ENCODE measurements around the gene GPD1. TPM values are rescaled to one million over a fixed set of nuclear protein-coding genes. Genes with fewer than 3 reads are reported as not detected.

Gene GPD1
- total RNA-seq, 1 donor from 2014 or later = 65.3 TPM

GRCh38 chr12:50121641-50122040 is 17.8 kb downstream of the GPD1 start:
- TF ChIP-seq POLR2AphosphoS5 (IDR thresholded peaks at IDR 0.05; ENCODE audit: insufficient read depth in 1 of 2, low read depth in 1 of 2) (no peak), CTCF (IDR thresholded peaks at IDR 0.05) (no peak), POLR2A (IDR thresholded peaks at IDR 0.05) (no peak)
- H3K4me1 ChIP-seq = peaks cover 31% of the 10 kb centered on the region
- H3K4me3 ChIP-seq = no peak overlapping the region
- H3K27me3 ChIP-seq = no peaks in the 10 kb centered on the region
- no peak overlapping the region for H3K27ac ChIP-seq
- H3K9me3 ChIP-seq = no peaks in the 10 kb centered on the region
- no peak for DNase-seq (ENCODE audit: extremely low spot score in 2 of 2)
- H3K36me3 ChIP-seq = peaks cover 0 to 12% of the 10 kb centered on the region in 2 donors
- intact Hi-C loops (cut with DNase I) = no loop called here

GRCh38 chr12:50123203-50123602 is 19.4 kb downstream of the GPD1 start:
- Histone ChIP-seq H3K4me3 (no peak overlapping the region), H3K4me1 (peaks cover 23% of the 10 kb centered on the region), H3K27ac (no peak overlapping the region), H3K27me3 (no peaks in the 10 kb centered on the region), H3K9me3 (no peaks in the 10 kb centered on the region), H3K36me3 (peaks cover 0 to 21% of the 10 kb centered on the region in 2 donors)
- no peak for DNase-seq (ENCODE audit: extremely low spot score in 2 of 2)
- intact Hi-C loops (cut with DNase I) = no loop called here
- no peak for TF ChIP-seq POLR2AphosphoS5 (IDR thresholded peaks at IDR 0.05; ENCODE audit: insufficient read depth in 1 of 2, low read depth in 1 of 2)
- no peak for TF ChIP-seq CTCF (IDR thresholded peaks at IDR 0.05)
- no peak for TF ChIP-seq POLR2A (IDR thresholded peaks at IDR 0.05)

GRCh38 chr12:50127546-50127945 is 23.7 kb downstream of the GPD1 start:
- Histone ChIP-seq H3K4me3 (no peak overlapping the region), H3K27ac (no peak overlapping the region), H3K9me3 (no peaks in the 10 kb centered on the region), H3K36me3 (peaks cover 0 to 31% of the 10 kb centered on the region in 2 donors), H3K4me1 (peaks cover 15% of the 10 kb centered on the region), H3K27me3 (no peaks in the 10 kb centered on the region)
- intact Hi-C loops (cut with DNase I) = no loop called here
- TF ChIP-seq POLR2AphosphoS5 (IDR thresholded peaks at IDR 0.05; ENCODE audit: insufficient read depth in 1 of 2, low read depth in 1 of 2) (no peak), CTCF (IDR thresholded peaks at IDR 0.05) (no peak), POLR2A (IDR thresholded peaks at IDR 0.05) (no peak)
- DNase-seq (ENCODE audit: extremely low spot score in 2 of 2) = no peak

DNA sequence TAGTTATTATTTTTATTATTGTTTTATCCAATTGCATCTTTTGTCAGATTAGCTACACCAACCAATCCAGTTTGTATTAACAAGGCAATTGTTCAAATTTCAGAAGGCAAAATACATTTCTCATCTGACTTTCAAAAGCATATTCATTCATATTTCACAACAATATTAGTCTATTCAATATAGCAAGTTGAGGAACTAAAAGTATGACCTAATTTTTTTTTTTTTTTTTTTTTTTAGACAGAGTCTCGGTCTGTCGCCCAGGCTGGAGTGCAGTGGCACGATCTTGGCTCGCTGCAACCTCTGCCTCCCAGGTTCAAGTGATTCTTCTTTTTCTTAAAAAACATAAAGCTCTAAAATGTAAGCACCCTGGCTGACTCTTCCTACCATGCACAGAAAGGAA is 25.5 kb downstream of the GPD1 start:
- H3K36me3 ChIP-seq = peaks cover 0 to 41% of the 10 kb centered on the region in 2 donors
- no peak for TF ChIP-seq CTCF (IDR thresholded peaks at IDR 0.05)
- no peak for TF ChIP-seq POLR2AphosphoS5 (IDR thresholded peaks at IDR 0.05; ENCODE audit: insufficient read depth in 1 of 2, low read depth in 1 of 2)
- no peak for TF ChIP-seq POLR2A (IDR thresholded peaks at IDR 0.05)

DNA sequence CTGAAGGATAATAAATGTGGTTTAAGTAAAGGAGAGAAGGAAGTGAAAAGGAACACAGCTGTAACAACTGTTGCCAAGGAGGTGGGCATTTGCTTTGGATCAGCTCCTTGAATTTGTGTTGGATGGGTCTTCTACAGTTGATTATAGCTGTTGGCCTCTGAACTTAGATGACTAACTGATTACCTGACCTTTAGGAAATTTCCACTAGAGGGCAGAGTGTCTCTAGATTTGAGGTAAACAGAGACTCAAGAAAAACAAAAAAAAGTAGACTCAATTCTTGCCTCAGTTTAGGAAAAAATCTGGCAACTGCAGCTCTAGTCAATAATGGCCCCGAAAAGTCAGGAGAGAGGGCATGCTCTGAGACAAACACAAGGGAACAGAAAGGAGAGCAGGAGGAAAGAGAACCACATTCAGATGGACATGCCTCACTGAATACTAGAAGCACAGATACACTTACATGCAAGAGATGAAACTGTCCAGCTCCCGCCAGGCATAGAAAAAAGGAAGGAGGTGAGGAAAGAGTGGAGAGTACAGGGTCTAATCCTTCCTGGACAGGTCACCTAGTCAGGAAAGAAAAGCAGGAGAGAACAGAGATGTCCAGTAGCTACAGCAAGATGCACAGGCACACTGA is 28.8 kb downstream of the GPD1 start:
- H3K27ac ChIP-seq = no peak overlapping the region
- intact Hi-C loops (cut with DNase I) = no loop called here
- H3K36me3 ChIP-seq = peaks cover 0 to 39% of the 10 kb centered on the region in 2 donors

More for the DNA sequence above, 25.5 kb downstream of the GPD1 start:
- DNase-seq (ENCODE audit: extremely low spot score in 2 of 2) = no peak
- Histone ChIP-seq H3K27ac (no peak overlapping the region), H3K4me3 (no peak overlapping the region), H3K27me3 (no peaks in the 10 kb centered on the region), H3K4me1 (peaks cover 14% of the 10 kb centered on the region), H3K9me3 (no peaks in the 10 kb centered on the region)
- intact Hi-C loops (cut with DNase I) = no loop called here

More for the DNA sequence above, 28.8 kb downstream of the GPD1 start:
- H3K27me3 ChIP-seq = no peaks in the 10 kb centered on the region
- no peak overlapping the region for H3K4me3 ChIP-seq
- DNase-seq (ENCODE audit: extremely low spot score in 2 of 2) = no peak
- no peaks in the 10 kb centered on the region for H3K4me1 ChIP-seq
- no peaks in the 10 kb centered on the region for H3K9me3 ChIP-seq
- peak in 1 of 3 experiments; percentile 47 for TF ChIP-seq CTCF (IDR thresholded peaks at IDR 0.05)
- no peak for TF ChIP-seq POLR2AphosphoS5 (IDR thresholded peaks at IDR 0.05; ENCODE audit: insufficient read depth in 1 of 2, low read depth in 1 of 2)
